ENCODE data around the gene DNAH11.

- TF ChIP-seq, protein P1, sequence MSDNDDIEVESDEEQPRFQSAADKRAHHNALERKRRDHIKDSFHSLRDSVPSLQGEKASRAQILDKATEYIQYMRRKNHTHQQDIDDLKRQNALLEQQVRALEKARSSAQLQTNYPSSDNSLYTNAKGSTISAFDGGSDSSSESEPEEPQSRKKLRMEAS (IDR thresholded peaks at IDR 0.05) = no peak
- no peak for TF ChIP-seq JUND (IDR thresholded peaks at IDR 0.05)
- no peak for TF ChIP-seq CTCF (IDR thresholded peaks at IDR 0.05; ENCODE audit: low read depth, low read length, missing input control)
- TF ChIP-seq YY1 (IDR thresholded peaks at IDR 0.05) = no peak
- TF ChIP-seq TAF1 (conservative IDR thresholded peaks at IDR 0.05) = no peak
- no peak for TF ChIP-seq RXRA (IDR thresholded peaks at IDR 0.05)
- TF ChIP-seq SP1 (IDR thresholded peaks at IDR 0.05) = no peak
- no peak for TF ChIP-seq ATF3 (IDR thresholded peaks at IDR 0.05)
- TF ChIP-seq GABPA (IDR thresholded peaks at IDR 0.05 in 1 of 2, conservative IDR thresholded peaks at IDR 0.05 in 1 of 2) = no peak
- no peak for TF ChIP-seq RAD21 (IDR thresholded peaks at IDR 0.05)
- TF ChIP-seq FOXA2 (IDR thresholded peaks at IDR 0.05) = no peak
These were observed 876 bp downstream of the DNAH11 start for GRCh38 chr7:21543528-21544302.

Measured in liver (tissue), 3 donors.